ENCODE measurements around the gene IL6R. TPM values are rescaled to one million over a fixed set of nuclear protein-coding genes. Genes with fewer than 3 reads are reported as not detected.
"Not testable (repeated sequence)": the region's sequence is repeated elsewhere in the genome, so short reads cannot be mapped to it uniquely, and the experiment has no call there.

The IL6R gene
- 1 to 10 TPM; 2.7 to 3.4 TPM for polyA plus RNA-seq

DNA sequence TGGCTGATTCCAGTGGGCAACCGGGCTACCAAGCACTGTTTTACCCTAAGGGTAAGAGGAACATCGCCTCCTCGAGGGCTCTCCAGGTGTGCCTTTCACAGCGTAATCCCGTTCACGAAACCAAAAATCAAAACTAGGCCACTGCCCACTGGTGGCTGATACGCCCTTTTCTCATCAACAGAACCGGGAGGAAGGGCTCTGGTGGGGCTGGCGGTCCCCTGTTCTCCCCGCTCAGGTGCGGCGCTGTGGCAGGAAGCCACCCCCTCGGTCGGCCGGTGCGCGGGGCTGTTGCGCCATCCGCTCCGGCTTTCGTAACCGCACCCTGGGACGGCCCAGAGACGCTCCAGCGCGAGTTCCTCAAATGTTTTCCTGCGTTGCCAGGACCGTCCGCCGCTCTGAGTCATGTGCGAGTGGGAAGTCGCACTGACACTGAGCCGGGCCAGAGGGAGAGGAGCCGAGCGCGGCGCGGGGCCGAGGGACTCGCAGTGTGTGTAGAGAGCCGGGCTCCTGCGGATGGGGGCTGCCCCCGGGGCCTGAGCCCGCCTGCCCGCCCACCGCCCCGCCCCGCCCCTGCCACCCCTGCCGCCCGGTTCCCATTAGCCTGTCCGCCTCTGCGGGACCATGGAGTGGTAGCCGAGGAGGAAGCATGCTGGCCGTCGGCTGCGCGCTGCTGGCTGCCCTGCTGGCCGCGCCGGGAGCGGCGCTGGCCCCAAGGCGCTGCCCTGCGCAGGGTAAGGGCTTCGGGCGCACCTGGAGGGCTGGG lies at the start of gene IL6R:
Gene IL6R, plus strand, starts transcription at position 360 of the 763 bp plus-strand sequence. Its CDS starts 287 bp downstream, at position 647.
- WGBS, 2 donors: 1% methylated on average over 43 to 66 of the region's 66 CpGs
- H3K4me1 ChIP-seq (ENCODE audit: control insufficient read depth in 2 of 2, insufficient read depth in 2 of 2, low read length in 1 of 2): peaks cover 6 to 10% of the 10 kb centered on the region in 2 donors
- H3K36me3 ChIP-seq (ENCODE audit: control insufficient read depth in 2 of 2, insufficient read depth in 2 of 2, low read length in 1 of 2): no peaks in the 10 kb centered on the region

GRCh38 chr1:154358519-154358918 lies 46.6 kb upstream of the IL6R start:
- no peaks in the 10 kb centered on the region for H3K27me3 ChIP-seq (ENCODE audit: control insufficient read depth in 1 of 2, insufficient read depth in 2 of 2, low read length in 2 of 2)
- H3K27ac ChIP-seq (ENCODE audit: low read depth in 2 of 2, low read length in 1 of 2): no peak overlapping the region
- no peaks in the 10 kb centered on the region for H3K4me1 ChIP-seq (ENCODE audit: control insufficient read depth in 2 of 2, insufficient read depth in 2 of 2, low read length in 1 of 2)
- no peaks in the 10 kb centered on the region for H3K9me3 ChIP-seq (ENCODE audit: control insufficient read depth in 2 of 2, insufficient read depth in 1 of 2, low read depth in 1 of 2, low read length in 1 of 2)
- H3K36me3 ChIP-seq (ENCODE audit: control insufficient read depth in 2 of 2, insufficient read depth in 2 of 2, low read length in 1 of 2): no peaks in the 10 kb centered on the region
- WGBS, 2 donors: 86 to 92% methylated on average over 8 of the region's 8 CpGs
- no peak overlapping the region for H3K4me3 ChIP-seq (ENCODE audit: low read depth in 1 of 2, low read length in 2 of 2)

More for the DNA sequence above, at the start of gene IL6R:
- H3K4me3 ChIP-seq (ENCODE audit: low read depth in 1 of 2, low read length in 2 of 2): peak within 1 kb of the TSS; percentile 65 to 81
- no peaks in the 10 kb centered on the region for H3K9me3 ChIP-seq (ENCODE audit: control insufficient read depth in 2 of 2, insufficient read depth in 1 of 2, low read depth in 1 of 2, low read length in 1 of 2)
- peak within 1 kb of the TSS; percentile 91 to 96 for H3K27ac ChIP-seq (ENCODE audit: low read depth in 2 of 2, low read length in 1 of 2)
- H3K27me3 ChIP-seq (ENCODE audit: control insufficient read depth in 1 of 2, insufficient read depth in 2 of 2, low read length in 2 of 2): no peaks in the 10 kb centered on the region

GRCh38 chr1:154360288-154360687 lies 44.9 kb upstream of the IL6R start:
- Histone ChIP-seq H3K27ac (ENCODE audit: low read depth in 2 of 2, low read length in 1 of 2) (no peak overlapping the region), H3K4me3 (ENCODE audit: low read depth in 1 of 2, low read length in 2 of 2) (no peak overlapping the region)

DNA sequence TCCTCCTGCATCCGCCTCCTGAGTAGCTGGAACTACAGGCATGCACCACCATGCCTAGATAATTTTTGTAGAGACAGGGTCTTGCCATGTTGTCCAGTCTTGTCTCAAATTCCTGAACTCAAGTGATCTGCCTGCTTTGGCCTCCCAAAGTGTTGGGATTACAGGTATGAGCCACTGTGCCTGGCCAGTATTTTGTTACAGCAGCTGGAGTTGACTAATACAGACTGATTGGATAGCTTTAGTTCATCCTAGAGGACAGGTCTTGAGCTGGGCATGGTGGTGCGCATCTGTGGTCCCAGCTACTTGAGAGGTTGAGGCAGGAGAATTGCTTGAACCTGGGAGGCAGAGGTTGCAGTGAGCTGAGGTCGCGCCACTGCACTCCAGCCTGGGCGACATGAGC lies 44.3 kb upstream of the IL6R start:
- H3K27me3 ChIP-seq (ENCODE audit: control insufficient read depth in 1 of 2, insufficient read depth in 2 of 2, low read length in 2 of 2); H3K4me1 ChIP-seq (ENCODE audit: control insufficient read depth in 2 of 2, insufficient read depth in 2 of 2, low read length in 1 of 2); H3K9me3 ChIP-seq (ENCODE audit: control insufficient read depth in 2 of 2, insufficient read depth in 1 of 2, low read depth in 1 of 2, low read length in 1 of 2); H3K36me3 ChIP-seq (ENCODE audit: control insufficient read depth in 2 of 2, insufficient read depth in 2 of 2, low read length in 1 of 2); H3K27ac ChIP-seq (ENCODE audit: low read depth in 2 of 2, low read length in 1 of 2); H3K4me3 ChIP-seq (ENCODE audit: low read depth in 1 of 2, low read length in 2 of 2): not testable (repeated sequence)
- 87 to 96% methylated on average over 5 of the region's 5 CpGs for WGBS, 2 donors

More at GRCh38 chr1:154360288-154360687, 44.9 kb upstream of the IL6R start:
- Histone ChIP-seq H3K27me3 (ENCODE audit: control insufficient read depth in 1 of 2, insufficient read depth in 2 of 2, low read length in 2 of 2) (no peaks in the 10 kb centered on the region), H3K4me1 (ENCODE audit: control insufficient read depth in 2 of 2, insufficient read depth in 2 of 2, low read length in 1 of 2) (no peaks in the 10 kb centered on the region), H3K36me3 (ENCODE audit: control insufficient read depth in 2 of 2, insufficient read depth in 2 of 2, low read length in 1 of 2) (no peaks in the 10 kb centered on the region), H3K9me3 (ENCODE audit: control insufficient read depth in 2 of 2, insufficient read depth in 1 of 2, low read depth in 1 of 2, low read length in 1 of 2) (no peaks in the 10 kb centered on the region)

GRCh38 chr1:154361357-154361756 lies 43.8 kb upstream of the IL6R start:
- Histone ChIP-seq H3K9me3 (ENCODE audit: control insufficient read depth in 2 of 2, insufficient read depth in 1 of 2, low read depth in 1 of 2, low read length in 1 of 2) (no peaks in the 10 kb centered on the region), H3K27me3 (ENCODE audit: control insufficient read depth in 1 of 2, insufficient read depth in 2 of 2, low read length in 2 of 2) (no peaks in the 10 kb centered on the region), H3K4me3 (ENCODE audit: low read depth in 1 of 2, low read length in 2 of 2) (no peak overlapping the region), H3K27ac (ENCODE audit: low read depth in 2 of 2, low read length in 1 of 2) (no peak overlapping the region), H3K4me1 (ENCODE audit: control insufficient read depth in 2 of 2, insufficient read depth in 2 of 2, low read length in 1 of 2) (no peaks in the 10 kb centered on the region), H3K36me3 (ENCODE audit: control insufficient read depth in 2 of 2, insufficient read depth in 2 of 2, low read length in 1 of 2) (no peaks in the 10 kb centered on the region)
- WGBS, 2 donors: 73 to 76% methylated on average over 3 of the region's 3 CpGs

- no peak overlapping the region for H3K27ac ChIP-seq (ENCODE audit: low read depth in 2 of 2, low read length in 1 of 2)
- no peaks in the 10 kb centered on the region for H3K36me3 ChIP-seq (ENCODE audit: control insufficient read depth in 2 of 2, insufficient read depth in 2 of 2, low read length in 1 of 2)
- H3K4me3 ChIP-seq (ENCODE audit: low read depth in 1 of 2, low read length in 2 of 2): no peak overlapping the region
- no peaks in the 10 kb centered on the region for H3K27me3 ChIP-seq (ENCODE audit: control insufficient read depth in 1 of 2, insufficient read depth in 2 of 2, low read length in 2 of 2)
- H3K4me1 ChIP-seq (ENCODE audit: control insufficient read depth in 2 of 2, insufficient read depth in 2 of 2, low read length in 1 of 2): no peaks in the 10 kb centered on the region
- 72 to 85% methylated on average over 6 of the region's 6 CpGs for WGBS, 2 donors
- H3K9me3 ChIP-seq (ENCODE audit: control insufficient read depth in 2 of 2, insufficient read depth in 1 of 2, low read depth in 1 of 2, low read length in 1 of 2): no peaks in the 10 kb centered on the region
These were observed 33.7 kb upstream of the IL6R start for GRCh38 chr1:154371436-154371835.

GRCh38 chr1:154373777-154374357 lies 31.3 kb upstream of the IL6R start:
- H3K27me3 ChIP-seq (ENCODE audit: control insufficient read depth in 1 of 2, insufficient read depth in 2 of 2, low read length in 2 of 2); H3K4me1 ChIP-seq (ENCODE audit: control insufficient read depth in 2 of 2, insufficient read depth in 2 of 2, low read length in 1 of 2); H3K27ac ChIP-seq (ENCODE audit: low read depth in 2 of 2, low read length in 1 of 2); H3K4me3 ChIP-seq (ENCODE audit: low read depth in 1 of 2, low read length in 2 of 2); H3K9me3 ChIP-seq (ENCODE audit: control insufficient read depth in 2 of 2, insufficient read depth in 1 of 2, low read depth in 1 of 2, low read length in 1 of 2); H3K36me3 ChIP-seq (ENCODE audit: control insufficient read depth in 2 of 2, insufficient read depth in 2 of 2, low read length in 1 of 2): not testable (repeated sequence)
- WGBS, 2 donors: 70 to 85% methylated on average over 7 of the region's 7 CpGs

DNA sequence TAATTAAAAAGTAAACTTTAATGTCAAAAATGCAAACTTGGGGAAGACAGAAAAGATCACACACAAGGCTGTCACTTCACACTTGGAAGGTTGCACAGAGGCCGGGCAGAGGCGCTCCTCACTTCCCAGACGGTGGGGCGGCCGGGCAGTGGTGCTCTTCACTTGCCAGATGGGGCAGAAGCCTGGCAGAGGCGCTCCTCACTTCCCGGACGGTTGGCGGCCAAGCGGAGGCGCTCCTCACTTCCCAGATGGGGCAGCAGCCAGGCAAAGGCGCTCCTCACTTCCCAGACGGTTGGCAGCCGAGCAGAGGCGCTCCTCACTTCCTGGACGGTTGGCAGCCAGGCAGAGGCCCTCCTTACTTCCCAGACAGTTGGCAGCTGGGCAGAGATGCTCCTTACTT lies 25.8 kb upstream of the IL6R start:
- 82 to 88% methylated on average over 16 of the region's 16 CpGs for WGBS, 2 donors
- Histone ChIP-seq H3K27ac (ENCODE audit: low read depth in 2 of 2, low read length in 1 of 2) (no peak overlapping the region), H3K27me3 (ENCODE audit: control insufficient read depth in 1 of 2, insufficient read depth in 2 of 2, low read length in 2 of 2) (no peaks in the 10 kb centered on the region), H3K4me1 (ENCODE audit: control insufficient read depth in 2 of 2, insufficient read depth in 2 of 2, low read length in 1 of 2) (no peaks in the 10 kb centered on the region), H3K9me3 (ENCODE audit: control insufficient read depth in 2 of 2, insufficient read depth in 1 of 2, low read depth in 1 of 2, low read length in 1 of 2) (no peaks in the 10 kb centered on the region), H3K36me3 (ENCODE audit: control insufficient read depth in 2 of 2, insufficient read depth in 2 of 2, low read length in 1 of 2) (no peaks in the 10 kb centered on the region), H3K4me3 (ENCODE audit: low read depth in 1 of 2, low read length in 2 of 2) (no peak overlapping the region)

- no peaks in the 10 kb centered on the region for H3K4me1 ChIP-seq (ENCODE audit: control insufficient read depth in 2 of 2, insufficient read depth in 2 of 2, low read length in 1 of 2)
- H3K4me3 ChIP-seq (ENCODE audit: low read depth in 1 of 2, low read length in 2 of 2): no peak overlapping the region
- no peaks in the 10 kb centered on the region for H3K27me3 ChIP-seq (ENCODE audit: control insufficient read depth in 1 of 2, insufficient read depth in 2 of 2, low read length in 2 of 2)
- no peak overlapping the region for H3K27ac ChIP-seq (ENCODE audit: low read depth in 2 of 2, low read length in 1 of 2)
- no peaks in the 10 kb centered on the region for H3K9me3 ChIP-seq (ENCODE audit: control insufficient read depth in 2 of 2, insufficient read depth in 1 of 2, low read depth in 1 of 2, low read length in 1 of 2)
- WGBS, 2 donors: 66 to 75% methylated on average over 8 of the region's 8 CpGs
- no peaks in the 10 kb centered on the region for H3K36me3 ChIP-seq (ENCODE audit: control insufficient read depth in 2 of 2, insufficient read depth in 2 of 2, low read length in 1 of 2)
These were observed 20.3 kb upstream of the IL6R start for GRCh38 chr1:154384650-154385489.
